Measurements from ENCODE around the gene OTOA. TPM values are rescaled to one million over a fixed set of nuclear protein-coding genes. Genes with fewer than 3 reads are reported as not detected.
"Not testable (repeated sequence)": the region's sequence is repeated elsewhere in the genome, so short reads cannot be mapped to it uniquely, and the experiment has no call there.

OTOA gene
- total RNA-seq, 1 experiment from 2014 or later: not detected

DNA sequence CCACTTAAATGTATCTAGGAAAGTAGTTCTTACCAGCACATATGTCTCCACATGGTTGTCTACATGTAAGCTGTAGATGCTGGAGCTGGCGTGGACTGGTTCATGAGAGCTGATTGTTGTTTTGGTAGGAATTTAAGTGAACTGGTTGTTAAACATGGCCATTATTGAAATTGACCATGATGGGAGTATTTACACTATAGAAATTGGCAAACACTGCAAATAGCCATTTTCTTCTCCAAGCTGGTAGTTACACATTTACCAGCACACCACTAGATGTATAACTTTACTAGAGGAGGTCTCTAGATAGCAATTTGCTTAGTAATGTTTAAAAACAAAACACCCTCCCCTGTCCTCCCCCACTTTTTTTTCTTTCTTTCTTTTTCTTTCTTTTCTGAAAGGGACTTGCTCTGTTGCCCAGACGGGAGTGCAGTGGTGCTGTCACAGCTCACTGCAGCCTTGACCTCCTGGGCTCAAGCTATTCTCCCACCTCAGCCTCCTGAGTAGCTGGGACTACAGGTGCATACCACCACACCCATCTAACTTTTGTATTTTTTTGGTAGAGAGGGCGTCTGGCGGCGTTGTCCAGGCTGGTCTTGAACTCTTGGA, 35.5 kb upstream of the OTOA start:
- ChIA-PET POLR2A (ENCODE audit: unreplicated experiment) (interaction anchor here (0.6 to 0.8 kb wide), 3 partner anchors 28 to 1807 kb away, joined by 3 to 6 read pairs (median 3); no protein-coding TSS in a partner anchor), CTCF (no interaction called here)
- Histone ChIP-seq H3K4me2 (peak overlapping the region; percentile 24; the same call in 1 of the 2 replicates), H3F3A (ENCODE audit: insufficient read depth, low read depth) (peaks cover 83% of the 10 kb centered on the region), H4K20me1 (ENCODE audit: insufficient read depth) (no peaks in the 10 kb centered on the region), H3K4me3 (no peak overlapping the region), H2AFZ (no peak overlapping the region), H3K79me2 (ENCODE audit: low read depth) (peaks cover 59% of the 10 kb centered on the region), H3K27me3 (ENCODE audit: insufficient read depth, low read depth) (no peaks in the 10 kb centered on the region), H3K27ac (peak overlapping the region; percentile 100), H3K9me3 (ENCODE audit: insufficient read depth, low read depth) (peaks cover 5% of the 10 kb centered on the region; the same call in 1 of the 2 replicates), H3K4me1 (replicated peaks; ENCODE audit: insufficient read depth) (peaks cover 85% of the 10 kb centered on the region), H3K36me3 (ENCODE audit: low read depth) (peaks cover 39% of the 10 kb centered on the region), H3K9me2 (ENCODE audit: insufficient read depth) (no peaks in the 10 kb centered on the region)
- no TSS peak for BruUV-seq (replicated peaks)
- no peak for TF ChIP-seq EZH2 (IDR thresholded peaks at IDR 0.05; ENCODE audit: low read depth)
- no peak for DNase-seq
- intact Hi-C loops (cut with micrococcal nuclease; ENCODE audit: unreplicated experiment): no loop called here

GRCh38 chr16:21628772-21629171, 35.0 kb upstream of the OTOA start:
- BruUV-seq (replicated peaks): no TSS peak
- no peaks in the 10 kb centered on the region for H3K9me2 ChIP-seq (ENCODE audit: insufficient read depth)
- ChIA-PET POLR2A (ENCODE audit: unreplicated experiment) (interaction anchor here (0.6 kb wide), 1 partner anchor 28 kb away, joined by 3 read pairs; no protein-coding TSS in a partner anchor), CTCF (no interaction called here)
- intact Hi-C loops (cut with micrococcal nuclease; ENCODE audit: unreplicated experiment): no loop called here
- peak overlapping the region; percentile 100 for H3K27ac ChIP-seq
- no peak overlapping the region for H3K4me3 ChIP-seq
- H3K36me3 ChIP-seq (ENCODE audit: low read depth): peaks cover 36% of the 10 kb centered on the region
- H4K20me1 ChIP-seq (ENCODE audit: insufficient read depth): no peaks in the 10 kb centered on the region
- no peak overlapping the region for H2AFZ ChIP-seq
- DNase-seq: no peak
- TF ChIP-seq CTCF (conservative IDR thresholded peaks at IDR 0.05) (no peak), EZH2 (IDR thresholded peaks at IDR 0.05; ENCODE audit: low read depth) (no peak)
- no peaks in the 10 kb centered on the region for H3K27me3 ChIP-seq (ENCODE audit: insufficient read depth, low read depth)
- H3K79me2 ChIP-seq (ENCODE audit: low read depth): peaks cover 56% of the 10 kb centered on the region
- H3K9me3 ChIP-seq (ENCODE audit: insufficient read depth, low read depth): peaks cover 5% of the 10 kb centered on the region; the same call in 1 of the 2 replicates
- H3F3A ChIP-seq (ENCODE audit: insufficient read depth, low read depth): peaks cover 83% of the 10 kb centered on the region
- H3K4me1 ChIP-seq (replicated peaks; ENCODE audit: insufficient read depth): peaks cover 91% of the 10 kb centered on the region
- no peak overlapping the region for H3K4me2 ChIP-seq

GRCh38 chr16:21629616-21630539, 33.9 kb upstream of the OTOA start:
- H3F3A ChIP-seq (ENCODE audit: insufficient read depth, low read depth): peaks cover 87% of the 10 kb centered on the region
- H3K4me2 ChIP-seq: peak overlapping the region; percentile 57
- intact Hi-C loops (cut with micrococcal nuclease; ENCODE audit: unreplicated experiment); H3K9me2 ChIP-seq (ENCODE audit: insufficient read depth); DNase-seq; H3K9me3 ChIP-seq (ENCODE audit: insufficient read depth, low read depth); H2AFZ ChIP-seq; H3K27me3 ChIP-seq (ENCODE audit: insufficient read depth, low read depth); BruUV-seq (replicated peaks); H3K4me3 ChIP-seq; H4K20me1 ChIP-seq (ENCODE audit: insufficient read depth); POLR2A ChIA-PET (ENCODE audit: unreplicated experiment): not testable (repeated sequence)
- CTCF ChIA-PET: interaction anchor here (0.6 kb wide), 1 partner anchor 11 kb away, joined by 6 read pairs; no protein-coding TSS in a partner anchor
- H3K27ac ChIP-seq: peak overlapping the region; percentile 100
- peaks cover 52% of the 10 kb centered on the region for H3K79me2 ChIP-seq (ENCODE audit: low read depth)
- peaks cover 100% of the 10 kb centered on the region for H3K4me1 ChIP-seq (replicated peaks; ENCODE audit: insufficient read depth)
- peaks cover 33% of the 10 kb centered on the region for H3K36me3 ChIP-seq (ENCODE audit: low read depth)

DNA sequence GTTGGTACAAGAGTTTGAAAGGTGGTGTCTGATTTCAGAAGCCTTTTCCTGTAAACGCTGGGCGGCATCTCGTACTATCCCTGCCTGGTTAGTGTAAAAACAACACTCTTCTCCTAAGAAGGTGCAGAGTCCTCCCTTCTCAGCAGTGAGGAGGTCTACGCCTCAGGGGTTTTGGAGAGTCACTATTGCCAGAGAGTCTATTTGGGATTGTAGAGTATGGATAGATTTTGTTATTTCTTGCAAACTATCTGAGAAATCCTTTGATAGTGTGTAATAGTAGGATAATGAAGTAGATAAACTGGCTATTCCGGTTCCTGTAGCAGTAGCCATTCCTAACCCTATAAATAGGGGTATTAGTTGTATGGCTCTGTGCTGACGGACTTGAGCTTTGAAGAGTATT, 32.9 kb upstream of the OTOA start:
- CTCF ChIA-PET; H3K9me3 ChIP-seq (ENCODE audit: insufficient read depth, low read depth); intact Hi-C loops (cut with micrococcal nuclease; ENCODE audit: unreplicated experiment); H2AFZ ChIP-seq; H3K27me3 ChIP-seq (ENCODE audit: insufficient read depth, low read depth); H3K4me3 ChIP-seq; H4K20me1 ChIP-seq (ENCODE audit: insufficient read depth); H3K9me2 ChIP-seq (ENCODE audit: insufficient read depth); BruUV-seq (replicated peaks): not testable (repeated sequence)
- Histone ChIP-seq H3K36me3 (ENCODE audit: low read depth) (peaks cover 27% of the 10 kb centered on the region), H3K4me1 (replicated peaks; ENCODE audit: insufficient read depth) (peaks cover 99% of the 10 kb centered on the region), H3F3A (ENCODE audit: insufficient read depth, low read depth) (peaks cover 82% of the 10 kb centered on the region), H3K27ac (peak overlapping the region; percentile 100), H3K79me2 (ENCODE audit: low read depth) (peaks cover 55% of the 10 kb centered on the region), H3K4me2 (peak overlapping the region; percentile 57)
- peak; percentile 33 to 67 for DNase-seq
- POLR2A ChIA-PET (ENCODE audit: unreplicated experiment): interaction anchor here (0.6 kb wide), 1 partner anchor 1439 kb away, joined by 8 read pairs; no protein-coding TSS in a partner anchor

- Histone ChIP-seq H3K36me3 (ENCODE audit: low read depth) (peaks cover 22% of the 10 kb centered on the region), H3K79me2 (ENCODE audit: low read depth) (peaks cover 60% of the 10 kb centered on the region), H3K27ac (peak overlapping the region; percentile 100), H3K4me2 (peak overlapping the region; percentile 57), H3F3A (ENCODE audit: insufficient read depth, low read depth) (peaks cover 77% of the 10 kb centered on the region), H3K4me1 (replicated peaks; ENCODE audit: insufficient read depth) (peaks cover 94% of the 10 kb centered on the region)
- POLR2A ChIA-PET (ENCODE audit: unreplicated experiment); BruUV-seq (replicated peaks); H3K27me3 ChIP-seq (ENCODE audit: insufficient read depth, low read depth); DNase-seq; intact Hi-C loops (cut with micrococcal nuclease; ENCODE audit: unreplicated experiment); H2AFZ ChIP-seq; H3K9me2 ChIP-seq (ENCODE audit: insufficient read depth); H3K9me3 ChIP-seq (ENCODE audit: insufficient read depth, low read depth); CTCF ChIA-PET; H3K4me3 ChIP-seq; H4K20me1 ChIP-seq (ENCODE audit: insufficient read depth): not testable (repeated sequence)
Measured at GRCh38 chr16:21631376-21631775, 32.4 kb upstream of the OTOA start.

DNA sequence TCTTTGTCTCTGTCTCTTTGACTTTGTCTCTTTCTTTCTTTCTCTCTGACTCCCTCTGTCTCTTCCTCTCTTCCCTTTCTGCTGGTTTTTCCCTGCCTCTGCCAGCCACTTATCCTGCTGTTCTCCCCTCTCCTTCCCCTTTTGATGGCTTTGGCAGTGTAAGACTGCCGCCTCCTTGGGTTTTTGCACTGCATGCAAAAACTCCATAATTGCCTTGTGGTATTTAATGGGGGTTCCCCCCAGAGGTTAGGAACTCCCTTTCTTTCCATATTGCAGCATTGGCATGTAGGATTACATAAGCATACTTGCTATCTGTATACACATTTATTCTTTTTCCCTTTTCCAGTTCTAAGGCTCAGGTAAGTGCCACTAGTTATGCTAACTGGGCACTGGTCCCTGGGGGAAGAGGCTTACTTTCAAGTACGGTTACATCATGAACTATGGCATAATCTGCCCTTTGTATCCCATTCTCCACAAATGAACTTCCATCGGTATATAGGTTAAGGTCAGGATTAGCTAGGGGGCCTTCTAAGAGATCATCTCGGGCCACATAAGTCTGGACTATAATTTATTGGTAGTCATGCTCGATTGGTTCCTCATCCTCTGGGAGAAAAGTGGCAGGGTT, 31.7 kb upstream of the OTOA start:
- H3K27me3 ChIP-seq (ENCODE audit: insufficient read depth, low read depth); H3K4me3 ChIP-seq; POLR2A ChIA-PET (ENCODE audit: unreplicated experiment); H4K20me1 ChIP-seq (ENCODE audit: insufficient read depth); BruUV-seq (replicated peaks); H3K9me2 ChIP-seq (ENCODE audit: insufficient read depth); CTCF ChIA-PET; H3K9me3 ChIP-seq (ENCODE audit: insufficient read depth, low read depth); intact Hi-C loops (cut with micrococcal nuclease; ENCODE audit: unreplicated experiment); DNase-seq; H2AFZ ChIP-seq: not testable (repeated sequence)
- Histone ChIP-seq H3K79me2 (ENCODE audit: low read depth) (peaks cover 67% of the 10 kb centered on the region), H3K4me1 (replicated peaks; ENCODE audit: insufficient read depth) (peaks cover 87% of the 10 kb centered on the region), H3K27ac (peak overlapping the region; percentile 82), H3K4me2 (peak overlapping the region; percentile 57), H3K36me3 (ENCODE audit: low read depth) (peaks cover 21% of the 10 kb centered on the region), H3F3A (ENCODE audit: insufficient read depth, low read depth) (peaks cover 70% of the 10 kb centered on the region)

Data from PC-9 (cell line).